Esophagus squamous epithelium (tissue), 4 donors: ENCODE data around the gene TCP11L2.

Experiments
- POLR2A ChIP-seq, 4 donors: fragments of 450-650 bp; IDR thresholded peaks; one replicate each; pipeline ENCODE4 v1.6.1; 2017; ENCODE audit warnings: antibody characterized with exemption in 4 of 4, mild to moderate bottlenecking in 4 of 4, moderate library complexity in 3 of 4
- TF ChIP-seq, protein P1 (sequence below), 6 experiments: fragments of 450-650 bp in 4 of 6; fragments of 200-600 bp in 2 of 6; sonication (generic) in 2 of 6; IDR thresholded peaks; one replicate each; pipeline ENCODE4 v1.5.1; 2016 to 2019; ENCODE audit warnings: antibody characterized with exemption in 6 of 6, mild to moderate bottlenecking in 4 of 6, moderate library complexity in 4 of 6

DNA sequence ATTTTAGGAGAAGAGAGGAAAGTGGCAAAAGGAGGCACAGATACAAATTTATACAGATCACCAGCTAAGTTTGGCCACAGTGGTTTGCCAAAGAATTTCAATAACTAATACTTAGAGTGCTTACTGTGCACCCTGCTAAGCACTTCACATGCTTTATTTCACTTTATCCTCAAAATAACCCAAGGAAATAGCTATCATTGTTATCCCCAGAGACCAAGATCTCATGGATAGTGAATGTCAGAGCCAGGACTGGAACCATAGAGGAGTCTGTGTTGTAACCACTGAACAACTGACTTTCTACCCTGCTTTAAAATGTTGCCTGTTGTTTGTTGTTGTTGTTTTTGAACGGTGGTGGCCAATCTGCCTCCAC, 1.3 kb upstream of the TCP11L2 start:
- TF ChIP-seq, protein P1, sequence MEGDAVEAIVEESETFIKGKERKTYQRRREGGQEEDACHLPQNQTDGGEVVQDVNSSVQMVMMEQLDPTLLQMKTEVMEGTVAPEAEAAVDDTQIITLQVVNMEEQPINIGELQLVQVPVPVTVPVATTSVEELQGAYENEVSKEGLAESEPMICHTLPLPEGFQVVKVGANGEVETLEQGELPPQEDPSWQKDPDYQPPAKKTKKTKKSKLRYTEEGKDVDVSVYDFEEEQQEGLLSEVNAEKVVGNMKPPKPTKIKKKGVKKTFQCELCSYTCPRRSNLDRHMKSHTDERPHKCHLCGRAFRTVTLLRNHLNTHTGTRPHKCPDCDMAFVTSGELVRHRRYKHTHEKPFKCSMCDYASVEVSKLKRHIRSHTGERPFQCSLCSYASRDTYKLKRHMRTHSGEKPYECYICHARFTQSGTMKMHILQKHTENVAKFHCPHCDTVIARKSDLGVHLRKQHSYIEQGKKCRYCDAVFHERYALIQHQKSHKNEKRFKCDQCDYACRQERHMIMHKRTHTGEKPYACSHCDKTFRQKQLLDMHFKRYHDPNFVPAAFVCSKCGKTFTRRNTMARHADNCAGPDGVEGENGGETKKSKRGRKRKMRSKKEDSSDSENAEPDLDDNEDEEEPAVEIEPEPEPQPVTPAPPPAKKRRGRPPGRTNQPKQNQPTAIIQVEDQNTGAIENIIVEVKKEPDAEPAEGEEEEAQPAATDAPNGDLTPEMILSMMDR (IDR thresholded peaks at IDR 0.05), result no peak
- no peak for TF ChIP-seq POLR2A (IDR thresholded peaks at IDR 0.05)
